Heart right ventricle (tissue), 16 donors: ENCODE measurements around the gene VAMP7. TPM values are rescaled to one million over a fixed set of nuclear protein-coding genes. Genes with fewer than 3 reads are reported as not detected.
A peak's percentile ranks its signal among the peaks of the same experiment; 100 is the strongest.

ENCODE experiments used
- ATAC-seq, 8 donors: fragments of 200-7000 bp; cut with Tn5 transposase; one replicate each; pipeline ENCODE4 v1.9.1; 2020; ENCODE audit warnings: mild to moderate bottlenecking in 8 of 8, moderate library complexity in 8 of 8, moderate number of reproducible peaks in 1 of 8
- DNase-seq, 2 donors: peaks; one replicate each; pipeline ENCODE4 v3.0.0-alpha.2; 2020
- H3K27ac ChIP-seq, 10 donors: fragments of 200-600 bp; sonication (generic) in 2 of 10; one replicate each; pipeline versions ENCODE4 v1.5.0 to v1.8.0; 2020 to 2022; ENCODE audit warnings: mild to moderate bottlenecking in 3 of 10
- H3K27me3 ChIP-seq, 7 donors: fragments of 200-600 bp; one replicate each; pipeline ENCODE4 v1.8.0; 2021 to 2022; ENCODE audit warnings: mild to moderate bottlenecking in 2 of 7
- H3K36me3 ChIP-seq, 9 donors: fragments of 200-600 bp; sonication (generic) in 1 of 9; one replicate each; pipeline versions ENCODE4 v1.5.0 to v1.8.0; 2020 to 2022; ENCODE audit warnings: mild to moderate bottlenecking in 2 of 9
- H3K4me1 ChIP-seq, 9 donors: fragments of 200-600 bp; sonication (generic) in 1 of 9; one replicate each; pipeline versions ENCODE4 v1.5.0 to v1.8.0; 2020 to 2022; ENCODE audit warnings: mild to moderate bottlenecking in 4 of 9
- H3K4me3 ChIP-seq, 10 donors: fragments of 200-600 bp; sonication (generic) in 2 of 10; one replicate each; pipeline versions ENCODE4 v1.5.0 to v1.8.0; 2020 to 2022; ENCODE audit warnings: mild to moderate bottlenecking in 7 of 10, moderate library complexity in 2 of 10
- H3K9me3 ChIP-seq, 11 donors: fragments of 200-600 bp in 10 of 11; sonication (generic) in 2 of 11; one replicate each; pipeline versions ENCODE4 v1.5.0 to v1.8.0; 2013 to 2022; ENCODE audit warnings: mild to moderate bottlenecking in 2 of 11, control low read depth in 1 of 11, moderate library complexity in 1 of 11
- WGBS, 2 donors: extraction: QIAGEN DNeasy Blood & Tissue Kit; methylation state at CpG; one replicate each; pipeline ENCODE4 v1.1.7; 2013; ENCODE audit warnings: inconsistent platforms in 1 of 2; 5-methylcytosine and 5-hydroxymethylcytosine counted together
- intact Hi-C, 10 donors: fragments of 100-400 bp; cut with DNase I; formaldehyde crosslinking; loops; one replicate each; pipeline versions ENCODE4 v1.11.1 to v1.14.2; 2022
- polyA plus RNA-seq, 2 donors: library from polyadenylated mRNA; stranded (reverse); fragments of 200-250 nt; gene quantifications; one replicate each; pipeline ENCODE4 v1.2.3, GENCODE V29; 2013
- total RNA-seq, 10 donors: library from RNA; stranded (reverse); fragmentation: NEBNext Ultra II Directional in 3 of 10; extraction: Animal tissue kit (Norgen Biotek cat#: 25700) in 3 of 10; gene quantifications; one replicate each; pipeline versions ENCODE4 v1.2.1 to v1.2.4, GENCODE V29; 2021 to 2023
- TF ChIP-seq, protein P1 (sequence below), 9 donors: fragments of 200-600 bp; sonication (generic) in 2 of 9; IDR thresholded peaks; one replicate each; pipeline versions ENCODE4 v1.5.0 to v1.8.0; 2021 to 2022; ENCODE audit warnings: antibody characterized with exemption in 9 of 9, mild to moderate bottlenecking in 5 of 9, moderate library complexity in 1 of 9
- donor health status: Arrhythmogenic right ventricular cardiomyopathy.
- donor health status: ischemic (EF 13 %, LVEDD 7.1; RV severe dilation, severe dysfunction).
- donor health status: healthy with polysubstance abuse.
- donor health status: DM: no; HTN: yes; CAD: no.
- donor health status: DM: no; HTN: no; CAD: no.
- donor health status: ischemic (EF 25% LVEDD 6.9; RV normal size, moderate dysfunction).
- donor health status: ischemic (EF 25% LVEDD 5.7; RV mildly dilated, moderate dysfunction).
- donor health status: healthy.
- donor health status: DM: yes; HTN: yes; CAD: no.
- donor health status: Ischemic cardiomyopathy.
- donor health status: ischemic (EF 35%, LVEDD 5.7; RV mildly dilated, moderate dysfunction).
- donor health status: nonischemic (EF 11% LVEDD 7.7; RV severe dilation, severe dysfunction).
- donor health status: DM: yes; HTN: yes; CAD: no.
- donor health status: PGD.
- donor health status: ischemic (EF 29% LVEDD 5.4; RV normal size, mild dysfunction).
- donor health status: nonischemic (EF 23%, LVEDD 6.1; RV moderate dilation, normal function).

The VAMP7 gene
- total and polyA plus RNA-seq, 12 donors: 9.4 to 29.2 (median 21.1) TPM

DNA sequence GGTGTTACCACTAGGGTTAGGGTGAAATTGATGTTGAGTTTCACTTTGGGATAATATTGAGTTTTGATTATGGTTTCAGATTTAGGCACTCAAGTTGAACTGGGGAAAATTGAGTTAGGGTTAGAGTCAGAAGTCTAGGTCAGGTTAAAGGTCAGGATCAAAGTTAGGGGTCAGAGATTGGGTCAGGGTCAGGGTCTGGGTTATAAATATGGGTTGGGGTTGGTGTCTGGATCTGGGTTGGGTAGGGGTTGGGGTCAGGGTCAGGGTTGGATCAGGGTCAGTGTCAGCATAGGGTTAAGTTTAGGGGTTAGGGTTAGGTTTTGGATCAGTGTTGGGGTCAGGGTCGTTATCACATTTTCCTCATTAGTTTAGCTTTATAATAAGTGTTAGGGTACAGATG is 73.6 kb downstream of the VAMP7 start:
- H3K27me3 ChIP-seq: peaks cover 0 to 3% (median 0%) of the 10 kb centered on the region in 7 donors
- DNase-seq: no peak
- WGBS, 2 donors: 28 to 47% methylated on average over 1 of the region's 1 CpG
- ATAC-seq: no peak
- TF ChIP-seq, protein P1, sequence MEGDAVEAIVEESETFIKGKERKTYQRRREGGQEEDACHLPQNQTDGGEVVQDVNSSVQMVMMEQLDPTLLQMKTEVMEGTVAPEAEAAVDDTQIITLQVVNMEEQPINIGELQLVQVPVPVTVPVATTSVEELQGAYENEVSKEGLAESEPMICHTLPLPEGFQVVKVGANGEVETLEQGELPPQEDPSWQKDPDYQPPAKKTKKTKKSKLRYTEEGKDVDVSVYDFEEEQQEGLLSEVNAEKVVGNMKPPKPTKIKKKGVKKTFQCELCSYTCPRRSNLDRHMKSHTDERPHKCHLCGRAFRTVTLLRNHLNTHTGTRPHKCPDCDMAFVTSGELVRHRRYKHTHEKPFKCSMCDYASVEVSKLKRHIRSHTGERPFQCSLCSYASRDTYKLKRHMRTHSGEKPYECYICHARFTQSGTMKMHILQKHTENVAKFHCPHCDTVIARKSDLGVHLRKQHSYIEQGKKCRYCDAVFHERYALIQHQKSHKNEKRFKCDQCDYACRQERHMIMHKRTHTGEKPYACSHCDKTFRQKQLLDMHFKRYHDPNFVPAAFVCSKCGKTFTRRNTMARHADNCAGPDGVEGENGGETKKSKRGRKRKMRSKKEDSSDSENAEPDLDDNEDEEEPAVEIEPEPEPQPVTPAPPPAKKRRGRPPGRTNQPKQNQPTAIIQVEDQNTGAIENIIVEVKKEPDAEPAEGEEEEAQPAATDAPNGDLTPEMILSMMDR (IDR thresholded peaks at IDR 0.05): no peak
- H3K4me1 ChIP-seq: no peaks in the 10 kb centered on the region
- intact Hi-C loops: no loop called here
- H3K9me3 ChIP-seq: no peaks in the 10 kb centered on the region
- H3K4me3 ChIP-seq: no peak overlapping the region
- H3K27ac ChIP-seq: no peak overlapping the region
- H3K36me3 ChIP-seq: no peaks in the 10 kb centered on the region

DNA sequence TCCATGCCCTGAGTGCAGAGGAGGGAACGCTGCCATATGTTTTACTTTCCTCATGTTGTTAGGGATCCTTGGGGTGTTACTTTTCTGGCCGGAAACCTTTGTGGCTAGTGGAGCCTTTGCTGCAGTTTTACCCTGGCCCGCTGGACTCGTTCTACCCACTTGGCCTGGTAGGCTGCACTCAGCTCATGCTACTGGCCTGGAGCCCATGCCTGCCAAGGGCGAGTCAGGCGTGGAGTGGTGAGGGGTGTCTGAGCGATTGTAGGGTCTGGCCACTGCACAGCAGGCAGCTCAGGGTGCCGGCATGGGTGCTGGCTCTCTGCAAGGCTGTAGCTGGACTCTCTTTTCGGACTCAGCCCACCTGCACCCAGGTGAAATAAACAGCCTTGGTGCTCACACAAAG is 75.0 kb downstream of the VAMP7 start:
- 80 to 82% methylated on average over 9 of the region's 9 CpGs for WGBS, 2 donors
- DNase-seq: no peak
- TF ChIP-seq, protein P1 (IDR thresholded peaks at IDR 0.05): no peak

DNA sequence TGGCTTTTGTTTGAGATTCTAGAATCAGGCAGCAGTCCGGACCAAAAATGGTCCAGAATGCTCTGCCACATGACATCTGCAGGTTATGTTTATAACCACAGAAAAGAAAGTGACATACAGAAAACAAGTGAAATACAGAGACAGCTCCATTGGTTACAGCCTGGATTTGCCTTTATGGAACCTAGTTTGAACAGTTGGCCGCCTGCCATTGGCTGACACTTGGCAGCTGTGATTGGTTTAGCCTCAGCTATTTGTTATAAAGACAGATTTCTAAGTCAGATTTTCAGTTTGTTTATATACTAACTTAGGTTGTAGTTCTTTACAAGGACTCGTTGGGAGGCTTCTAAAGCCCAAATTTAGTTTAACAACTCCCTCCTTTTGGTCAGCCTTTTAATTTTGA is 75.5 kb downstream of the VAMP7 start:
- DNase-seq: peak in 1 of 2 donors; percentile 14
- Histone ChIP-seq H3K9me3 (no peaks in the 10 kb centered on the region), H3K27me3 (peaks cover 0 to 3% (median 0%) of the 10 kb centered on the region in 7 donors), H3K4me1 (no peaks in the 10 kb centered on the region), H3K36me3 (no peaks in the 10 kb centered on the region), H3K27ac (no peak overlapping the region), H3K4me3 (no peak overlapping the region)
- TF ChIP-seq, protein P1 (IDR thresholded peaks at IDR 0.05): no peak
- 52 to 67% methylated on average over 3 of the region's 3 CpGs for WGBS, 2 donors
- no peak for ATAC-seq
- intact Hi-C loops: loop anchor here in 1 of 10 donors (1.0 kb wide), 1 partner anchor 315 kb away; no protein-coding TSS in a partner anchor

More for the DNA sequence above, 75.0 kb downstream of the VAMP7 start:
- no peak overlapping the region for H3K4me3 ChIP-seq
- H3K9me3 ChIP-seq: no peaks in the 10 kb centered on the region
- no peak for ATAC-seq
- H3K4me1 ChIP-seq: no peaks in the 10 kb centered on the region
- no peaks in the 10 kb centered on the region for H3K36me3 ChIP-seq
- H3K27ac ChIP-seq: no peak overlapping the region
- H3K27me3 ChIP-seq: peaks cover 0 to 3% (median 0%) of the 10 kb centered on the region in 7 donors
- intact Hi-C loops: loop anchor here in 1 of 10 donors (1.0 kb wide), 1 partner anchor 315 kb away; no protein-coding TSS in a partner anchor

DNA sequence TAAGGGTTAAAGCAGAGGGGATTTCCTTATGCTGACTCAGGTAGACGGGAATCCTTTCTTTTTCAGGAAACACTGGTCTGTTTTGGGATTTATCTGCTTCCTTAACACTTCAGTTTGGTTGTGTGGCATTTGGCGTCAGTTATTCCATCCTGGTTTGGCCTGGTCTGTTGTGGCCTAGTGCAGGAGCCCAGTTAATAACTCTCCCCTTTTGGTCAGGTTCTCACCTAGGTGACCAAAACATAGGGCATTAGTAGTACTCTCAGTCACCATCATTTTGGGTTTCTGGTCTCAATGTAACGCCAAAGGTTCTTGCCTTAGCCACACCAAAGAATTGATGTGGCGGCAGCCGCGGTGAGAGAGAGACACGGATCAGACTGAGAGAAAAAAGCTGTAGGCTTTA is 76.7 kb downstream of the VAMP7 start:
- peaks cover 0 to under 1% (median 0%) of the 10 kb centered on the region in 11 donors for H3K9me3 ChIP-seq
- no peaks in the 10 kb centered on the region for H3K4me1 ChIP-seq
- ATAC-seq (no peak), DNase-seq (no peak)
- intact Hi-C loops: no loop called here
- H3K36me3 ChIP-seq: no peaks in the 10 kb centered on the region
- TF ChIP-seq, protein P1 (IDR thresholded peaks at IDR 0.05): no peak
- H3K4me3 ChIP-seq: no peak overlapping the region
- no peak overlapping the region for H3K27ac ChIP-seq
- peaks cover 0 to 5% (median 0%) of the 10 kb centered on the region in 7 donors for H3K27me3 ChIP-seq
- WGBS, 2 donors: 66 to 67% methylated on average over 6 to 7 of the region's 7 CpGs
